Activated gamma-delta T cell treated with anti-CD3 and anti-CD28 coated beads, Interleukin-2, amount 50 U/mL, for 16 hours (primary cell): ENCODE results near the gene LRRC14B.

Experiments used
- DNase-seq: peaks from one replicate; pipeline ENCODE4 v3.0.0-alpha.2; 2020; ENCODE audit warnings: low read depth

The LRRC14B gene

DNA sequence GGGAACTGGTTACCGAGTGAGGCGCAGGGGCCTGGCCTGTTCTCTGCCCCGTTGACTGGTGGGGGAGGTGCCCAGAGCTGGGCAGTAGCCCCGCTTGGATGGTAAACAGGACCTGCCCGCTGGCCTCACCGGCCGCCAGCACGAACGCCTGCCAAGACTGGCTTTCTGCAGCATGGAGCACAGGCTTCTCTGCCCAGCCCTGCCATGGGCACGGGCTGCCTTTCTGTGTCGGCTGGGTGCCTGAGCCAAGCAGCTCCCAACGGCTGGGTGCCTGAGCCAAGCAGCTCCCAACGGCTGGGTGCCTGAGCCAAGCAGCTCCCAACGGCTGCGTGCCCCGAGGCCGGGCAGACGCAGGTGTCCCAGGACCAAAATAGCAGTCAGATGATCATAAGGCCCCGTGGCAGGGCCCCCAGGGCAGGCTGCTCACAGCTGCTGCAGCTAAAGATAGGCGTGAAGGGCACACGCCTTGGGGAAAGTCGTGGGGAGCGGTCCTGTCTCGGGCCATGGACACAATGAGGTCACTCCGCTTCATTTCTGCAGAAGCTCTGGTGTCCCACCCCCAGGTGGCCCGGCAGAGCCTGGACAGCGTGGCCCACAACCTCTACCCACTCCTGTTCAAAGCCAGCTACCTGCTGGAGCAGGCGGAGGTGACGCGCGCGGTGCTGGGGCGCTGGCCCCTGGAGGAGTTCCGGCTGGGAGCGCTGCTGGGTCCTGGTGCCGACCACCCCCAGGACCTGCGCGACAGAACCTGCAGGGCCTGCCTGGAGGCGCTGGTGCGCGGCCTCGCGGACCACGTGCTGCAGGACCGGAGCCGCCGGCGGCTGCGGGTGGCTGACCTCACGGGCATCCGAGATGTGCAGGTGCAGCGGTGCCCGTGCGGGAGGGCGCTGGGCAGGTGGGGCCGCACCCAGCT is at the start of gene LRRC14B:
TSS of gene LRRC14B (plus strand) at position 460 of the 913 bp plus-strand sequence. CDS start at position 504, 44 bp downstream.
- no peak for DNase-seq

DNA sequence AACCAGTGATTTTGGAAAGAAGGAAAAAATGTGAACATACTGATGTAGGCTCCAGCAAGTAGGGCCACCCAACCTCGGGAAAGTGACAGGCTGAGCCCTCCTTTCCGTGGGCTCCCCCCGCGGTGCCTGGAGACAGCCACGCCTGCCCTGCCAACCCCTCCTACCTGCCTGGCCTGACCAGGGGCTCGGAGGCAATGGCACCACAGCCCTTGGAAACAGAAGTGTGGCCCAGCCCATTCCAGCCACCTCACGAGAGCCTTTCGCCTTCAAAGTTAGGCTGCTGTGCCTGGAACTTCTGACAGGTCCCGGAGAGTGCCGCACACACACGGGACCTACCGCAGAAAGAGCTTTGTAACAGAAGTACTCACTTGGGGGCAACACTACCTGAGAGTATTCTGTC is 49.5 kb upstream of the LRRC14B start:
- DNase-seq, result no peak

DNA sequence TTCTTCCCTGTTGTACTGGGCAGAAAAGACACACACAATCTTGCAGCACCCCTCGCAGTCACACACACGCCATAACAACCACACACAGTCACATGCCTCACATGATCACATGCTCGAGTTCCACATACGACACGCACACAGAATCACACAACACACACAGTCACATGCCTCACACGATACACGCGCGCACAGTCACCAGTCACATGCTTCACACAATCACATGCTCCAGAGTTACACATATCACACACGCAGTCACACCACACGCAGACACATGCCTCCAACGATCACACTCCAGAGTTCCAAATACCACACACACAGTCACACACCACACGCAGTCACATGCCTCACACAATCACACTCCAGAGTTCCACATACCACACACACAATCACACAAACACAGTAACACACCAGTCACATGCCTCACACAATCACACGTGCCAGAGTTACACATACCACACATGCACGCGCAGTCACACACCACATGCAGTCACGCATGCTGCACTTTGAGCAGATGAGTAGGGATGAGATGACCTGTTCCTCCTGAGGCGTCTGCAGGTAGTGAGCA is 49.0 kb upstream of the LRRC14B start:
- no peak for DNase-seq

DNA sequence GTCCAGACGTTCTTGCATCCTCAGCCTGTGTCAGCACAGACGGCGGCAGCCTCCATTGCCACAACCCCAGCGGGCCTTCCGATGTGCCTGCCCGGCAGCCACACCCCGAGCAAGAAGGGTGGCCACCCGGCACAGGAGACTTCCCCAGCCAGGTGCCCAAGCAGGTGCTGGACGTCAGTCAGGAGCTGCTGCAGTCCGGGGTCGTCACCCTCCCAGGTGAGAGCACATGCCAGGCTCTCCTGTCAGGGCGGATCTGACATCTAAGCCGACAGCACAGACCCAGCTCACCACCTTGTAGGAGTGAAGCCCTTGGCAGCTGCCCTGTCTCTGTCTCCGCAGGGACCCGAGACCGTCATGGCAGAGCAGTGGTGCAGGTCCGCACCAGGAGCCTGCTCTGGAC is 48.3 kb upstream of the LRRC14B start:
- DNase-seq, result no peak

DNA sequence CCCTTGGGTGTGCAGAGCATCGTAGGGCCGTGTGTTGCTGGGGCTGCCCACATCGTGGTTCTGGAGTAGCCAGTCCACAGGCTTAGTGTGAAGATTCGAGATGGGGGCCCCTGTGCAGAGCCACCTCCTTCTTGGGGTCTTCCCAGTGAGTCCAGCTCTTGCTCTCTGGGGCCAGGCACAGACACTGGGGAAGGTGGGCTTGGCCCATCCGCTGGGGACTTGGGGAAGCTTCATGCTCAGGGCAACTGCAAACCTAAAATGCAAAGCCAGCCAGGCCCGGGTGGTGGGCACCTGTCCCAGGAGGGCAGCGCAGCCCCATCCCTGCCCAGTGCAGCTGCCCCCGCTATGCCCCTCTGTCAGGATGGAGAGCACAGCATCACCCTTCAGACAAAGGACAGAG is 46.4 kb upstream of the LRRC14B start:
- no peak for DNase-seq

DNA sequence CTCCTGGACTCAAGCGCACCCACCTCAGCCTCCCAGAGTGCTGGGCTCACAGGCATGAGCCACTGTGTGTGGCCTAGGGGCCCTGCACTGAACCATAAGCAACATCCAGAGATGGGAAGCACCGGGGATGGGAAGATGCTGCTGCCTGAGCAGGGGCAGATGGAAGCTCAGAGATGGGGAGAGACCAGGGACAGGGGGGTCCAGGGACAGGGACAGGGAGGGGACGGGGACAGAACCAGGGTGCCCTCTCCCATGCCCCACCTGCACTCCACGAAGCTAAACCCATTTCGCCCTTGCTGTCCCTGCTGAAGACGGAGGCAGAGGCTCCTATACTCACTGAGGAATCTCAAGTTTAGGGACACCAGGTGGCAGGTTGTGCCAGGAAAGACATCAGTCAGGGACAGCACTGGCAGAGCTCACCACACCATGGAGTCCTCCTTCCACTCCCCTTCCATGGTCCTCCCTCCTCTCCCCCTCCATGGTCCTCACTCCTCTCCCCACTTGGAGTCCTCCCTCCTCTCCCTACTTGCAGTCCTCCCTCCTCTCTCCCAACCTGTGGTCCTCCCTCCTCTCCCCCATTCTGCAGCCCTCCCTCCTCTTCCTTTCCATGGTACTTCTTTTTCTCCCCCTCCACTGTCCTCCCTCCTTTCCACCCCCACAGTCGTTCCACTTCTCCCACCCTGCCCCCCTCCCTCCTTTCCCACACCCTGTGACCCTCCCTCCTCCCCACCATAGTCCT is 45.5 kb upstream of the LRRC14B start:
- no peak for DNase-seq

DNA sequence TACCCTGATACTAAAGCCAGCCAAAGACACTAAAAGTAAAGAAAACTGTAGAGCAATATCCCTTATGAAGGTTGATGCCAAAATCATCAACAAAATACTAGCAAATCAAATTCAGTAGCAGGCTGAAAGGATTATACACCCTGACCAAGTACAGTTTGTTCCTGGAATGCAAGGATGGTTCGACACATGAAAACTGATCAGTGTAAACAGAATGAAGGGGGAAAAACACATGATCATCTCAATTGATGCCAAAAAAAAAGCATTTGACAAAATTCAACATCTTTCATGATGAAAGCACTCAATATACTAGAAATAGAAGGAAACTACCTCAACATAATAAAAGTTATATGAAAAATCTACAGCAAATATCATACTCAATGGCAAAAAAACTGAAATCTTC is 43.5 kb upstream of the LRRC14B start:
- DNase-seq, result no peak

DNA sequence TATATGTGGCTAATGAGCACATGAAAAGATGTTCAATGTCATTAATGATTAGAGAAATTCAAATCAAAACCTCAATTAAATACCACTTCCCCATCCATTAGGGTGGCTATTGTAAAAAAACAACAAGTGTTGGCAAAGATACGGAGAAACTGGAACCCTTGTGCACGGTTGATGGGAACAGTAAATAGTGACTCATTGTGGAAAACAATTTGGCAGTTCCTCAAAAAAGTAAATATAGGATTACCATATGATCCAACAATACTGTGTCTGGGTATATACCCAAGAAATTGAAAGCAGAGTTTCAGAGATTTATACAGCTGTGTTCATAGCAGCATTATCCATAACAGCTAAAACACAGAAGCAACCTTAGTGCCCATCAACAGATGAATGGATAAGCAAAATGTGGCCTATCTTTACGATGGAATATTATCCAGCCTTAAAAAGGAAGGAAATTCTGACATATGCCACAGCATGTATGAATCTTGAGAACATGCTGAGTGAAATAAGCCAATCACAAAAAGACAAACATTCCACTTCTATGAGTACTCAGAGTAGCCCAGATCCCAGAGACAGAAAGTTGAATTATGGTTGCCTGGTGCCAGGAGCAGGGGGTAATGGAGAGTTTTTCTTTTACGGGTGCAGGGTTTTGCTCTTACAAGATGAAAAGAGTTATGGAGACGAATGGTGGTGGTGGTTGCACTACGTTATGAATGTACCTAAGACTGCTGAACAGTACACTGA is 41.4 kb upstream of the LRRC14B start:
- DNase-seq, result no peak

DNA sequence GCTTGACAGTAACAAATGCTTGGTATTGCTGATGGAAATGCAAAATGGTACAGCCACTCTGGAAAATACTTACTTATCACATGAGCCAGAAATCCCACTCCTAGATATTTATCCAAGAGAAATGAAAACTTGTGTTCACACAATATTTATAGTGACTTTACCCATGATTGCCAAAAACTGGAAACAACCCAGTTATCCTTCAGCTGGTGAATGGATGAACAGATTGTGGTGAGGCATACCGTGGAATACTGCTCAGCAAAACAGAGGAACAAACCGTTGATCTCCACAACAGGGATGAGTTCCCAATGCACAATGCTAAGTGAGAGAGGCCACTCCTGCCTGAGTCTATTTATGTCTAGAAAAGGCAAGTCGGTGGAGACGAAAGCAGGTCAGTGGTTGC is 40.5 kb upstream of the LRRC14B start:
- DNase-seq, result no peak

DNA sequence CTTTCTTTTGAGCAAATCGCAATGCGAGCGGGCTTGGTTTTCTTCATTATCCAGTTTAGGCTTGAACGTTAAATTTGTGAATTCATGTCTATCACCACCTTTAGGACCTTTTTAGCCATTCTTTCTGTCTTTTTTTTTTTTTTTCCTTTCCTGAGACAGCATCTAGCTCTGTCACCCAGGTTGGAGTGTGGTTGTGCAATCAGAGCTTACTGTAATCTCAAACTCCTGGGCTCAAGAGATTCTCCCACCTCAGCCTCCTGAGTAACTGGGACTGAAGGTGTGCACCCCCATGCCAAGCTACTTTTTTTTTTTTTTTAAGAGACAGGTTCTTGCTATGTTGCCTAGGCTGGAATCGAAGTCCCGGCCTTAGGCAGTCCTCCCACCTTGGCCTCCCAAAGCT is 39.2 kb upstream of the LRRC14B start:
- DNase-seq, result no peak

DNA sequence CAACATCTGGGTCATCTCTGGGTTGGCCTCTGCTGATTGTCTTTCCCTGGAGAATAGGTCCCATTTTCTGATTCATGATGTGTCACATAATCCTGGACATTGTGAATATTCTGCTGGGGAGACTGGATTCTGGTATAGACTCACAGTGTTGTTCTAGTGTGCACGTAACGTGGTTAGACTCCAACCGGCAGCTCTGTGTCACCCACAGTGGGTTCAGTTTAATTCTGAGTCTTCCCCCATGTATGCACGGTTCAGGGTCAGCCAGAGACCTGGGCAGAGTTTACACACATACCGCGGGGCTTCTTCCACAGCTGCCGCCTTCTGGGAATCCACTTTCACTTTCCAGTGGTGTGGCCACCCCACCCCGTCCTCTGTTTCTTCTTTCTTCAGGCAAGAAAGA is 38.0 kb upstream of the LRRC14B start:
- no peak for DNase-seq

DNA sequence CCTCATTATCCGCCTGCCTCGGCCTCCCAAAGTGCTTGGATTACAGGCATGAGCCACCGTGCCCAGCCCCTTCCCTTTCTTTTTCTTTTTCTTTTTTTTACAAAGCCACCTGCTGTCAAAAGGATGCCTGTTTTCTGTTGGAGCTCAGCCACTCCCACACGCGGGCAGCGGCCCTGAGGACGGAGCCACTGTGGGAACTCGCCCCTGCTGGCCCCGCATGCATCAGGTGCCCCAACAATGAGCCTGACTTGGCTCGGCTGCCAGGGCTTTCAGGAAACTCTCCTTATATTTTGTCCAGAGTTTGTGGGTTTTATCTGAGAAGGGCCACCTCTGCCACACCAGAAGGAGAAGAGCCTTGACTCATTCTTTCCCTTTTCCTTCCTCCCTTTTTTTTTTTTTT is 37.1 kb upstream of the LRRC14B start:
- no peak for DNase-seq

DNA sequence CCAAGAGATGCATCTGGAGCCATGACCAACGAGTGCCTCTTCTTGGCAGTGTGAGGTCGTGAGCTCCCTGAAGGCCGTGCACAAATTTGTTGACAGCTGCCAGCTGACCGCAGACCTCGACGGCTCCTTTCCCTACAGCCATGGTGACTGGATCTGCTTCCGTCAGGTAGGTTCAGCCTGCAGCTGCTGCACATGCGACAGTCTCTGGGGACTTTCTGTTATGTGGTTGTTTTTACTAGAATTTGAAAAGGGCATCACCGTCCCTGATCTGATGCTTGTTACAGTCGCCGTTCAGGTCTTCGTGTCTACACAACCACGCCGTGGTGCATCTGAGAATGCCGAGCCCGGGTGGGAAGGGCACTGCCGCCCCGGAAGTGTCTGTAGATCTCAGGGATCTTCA is 36.5 kb upstream of the LRRC14B start:
- no peak for DNase-seq

DNA sequence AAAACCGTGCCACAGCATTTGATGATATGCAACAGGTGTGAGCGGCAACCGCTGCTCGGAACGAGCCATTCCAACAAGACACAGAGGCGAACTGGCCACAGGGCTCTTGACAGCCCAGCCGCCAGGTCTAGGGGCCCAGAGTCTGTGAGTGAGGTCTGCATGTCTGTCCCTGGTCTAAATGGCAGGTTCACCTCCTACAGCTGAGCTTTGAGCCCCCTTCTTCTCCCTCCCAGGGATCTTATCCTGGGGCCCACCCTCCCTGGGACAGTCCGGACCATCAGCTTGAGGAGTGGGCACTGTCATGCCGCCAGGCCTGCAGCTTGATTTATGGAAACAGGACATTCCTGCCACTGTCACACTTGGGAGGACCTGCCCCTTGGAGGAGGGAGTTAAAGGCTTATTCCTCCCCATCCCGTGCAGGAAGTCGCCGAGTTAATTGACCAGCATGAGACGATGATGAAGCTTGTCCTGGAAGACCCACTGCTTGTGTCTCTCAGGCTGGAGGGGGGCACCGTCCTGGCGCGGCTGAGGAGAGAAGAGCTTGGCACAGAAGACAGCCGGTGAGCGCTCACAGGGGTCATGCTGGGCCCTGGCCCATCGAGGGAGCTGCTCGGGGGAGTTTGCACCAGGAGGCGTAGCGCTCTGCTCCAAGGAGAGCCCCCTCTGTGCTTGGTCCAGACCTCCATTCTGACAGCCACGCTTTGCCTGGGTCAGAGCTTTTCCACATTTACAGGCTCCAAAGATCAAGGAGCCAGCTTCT is 35.5 kb upstream of the LRRC14B start:
- no peak for DNase-seq

DNA sequence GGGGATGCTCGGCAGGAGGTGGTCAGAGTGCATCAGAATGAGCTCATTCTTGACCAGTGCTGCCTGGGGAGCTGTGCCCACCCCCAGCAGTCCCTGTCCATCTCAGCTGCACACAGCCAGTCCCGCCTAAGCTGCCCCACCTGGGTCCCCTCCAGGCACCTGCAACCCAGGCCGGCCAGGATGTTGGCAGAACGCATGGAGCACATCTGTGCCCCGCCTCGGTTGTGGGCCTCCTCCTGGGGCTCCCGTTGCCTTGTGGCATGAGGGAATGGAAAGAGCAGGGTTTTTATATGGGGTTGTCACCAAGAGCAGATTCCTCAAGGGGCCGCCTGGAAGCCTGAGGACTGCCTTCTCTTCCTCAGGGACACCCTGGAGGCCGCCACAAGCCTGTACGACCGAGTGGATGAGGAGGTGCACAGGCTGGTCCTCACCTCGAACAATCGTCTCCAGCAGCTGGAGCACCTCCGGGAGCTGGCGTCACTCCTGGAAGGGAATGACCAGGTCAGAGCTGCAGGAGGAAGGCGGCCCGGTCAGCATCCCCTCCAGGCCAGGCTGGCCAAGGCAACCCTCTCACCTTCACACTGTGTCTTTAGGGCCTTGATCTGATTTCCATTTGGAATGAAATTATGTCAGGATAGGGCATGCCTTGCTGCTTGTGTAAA is 34.8 kb upstream of the LRRC14B start:
- no peak for DNase-seq

DNA sequence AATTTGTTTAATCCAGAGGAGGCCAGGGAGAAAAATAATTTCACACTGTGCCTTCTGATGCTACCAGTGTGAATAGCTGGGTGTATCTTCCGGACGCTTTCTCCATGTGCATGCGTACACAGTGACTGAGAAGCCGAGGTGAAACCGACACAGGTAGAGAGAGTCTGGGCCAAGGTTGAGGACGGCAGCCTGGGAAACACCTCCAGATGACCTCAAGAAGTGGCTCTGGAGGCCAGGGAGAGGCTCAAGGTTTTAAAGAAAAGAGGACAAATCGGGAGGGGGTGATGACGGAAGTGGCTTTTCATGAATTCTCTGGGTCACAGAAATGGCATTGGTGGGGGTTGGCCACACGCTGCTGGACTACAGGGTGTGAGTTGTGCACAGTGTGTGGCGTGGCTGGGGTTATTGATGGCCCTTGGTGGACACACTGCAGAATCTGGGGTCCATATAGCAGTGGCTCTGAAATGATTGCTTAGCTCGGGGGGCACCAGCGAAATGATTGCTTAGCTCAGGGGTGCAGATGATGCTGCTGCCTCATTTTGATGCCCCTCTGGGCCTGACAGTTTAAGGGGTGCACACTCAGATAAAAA is 34.1 kb upstream of the LRRC14B start:
- DNase-seq, result no peak

DNA sequence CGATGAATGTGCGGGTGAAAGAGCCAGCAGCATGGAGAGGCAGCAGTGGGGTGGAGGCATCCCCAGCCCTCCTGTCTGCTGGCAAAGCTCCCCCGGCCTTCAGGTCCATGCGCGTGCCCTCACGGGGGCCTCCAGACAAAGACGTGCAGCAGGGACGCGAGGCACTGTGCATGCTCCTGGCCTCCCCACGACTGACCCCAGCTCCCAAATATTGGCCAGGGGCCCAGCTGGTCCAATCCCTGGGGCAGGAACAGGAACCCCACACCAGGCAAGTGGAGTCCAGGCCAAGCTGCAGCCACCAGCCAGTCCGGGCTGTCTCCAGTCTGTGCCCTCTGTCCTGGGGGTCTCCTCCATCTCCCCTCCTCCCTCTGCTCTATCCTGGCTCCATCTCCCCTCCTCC is 33.5 kb upstream of the LRRC14B start:
- DNase-seq, result no peak

DNA sequence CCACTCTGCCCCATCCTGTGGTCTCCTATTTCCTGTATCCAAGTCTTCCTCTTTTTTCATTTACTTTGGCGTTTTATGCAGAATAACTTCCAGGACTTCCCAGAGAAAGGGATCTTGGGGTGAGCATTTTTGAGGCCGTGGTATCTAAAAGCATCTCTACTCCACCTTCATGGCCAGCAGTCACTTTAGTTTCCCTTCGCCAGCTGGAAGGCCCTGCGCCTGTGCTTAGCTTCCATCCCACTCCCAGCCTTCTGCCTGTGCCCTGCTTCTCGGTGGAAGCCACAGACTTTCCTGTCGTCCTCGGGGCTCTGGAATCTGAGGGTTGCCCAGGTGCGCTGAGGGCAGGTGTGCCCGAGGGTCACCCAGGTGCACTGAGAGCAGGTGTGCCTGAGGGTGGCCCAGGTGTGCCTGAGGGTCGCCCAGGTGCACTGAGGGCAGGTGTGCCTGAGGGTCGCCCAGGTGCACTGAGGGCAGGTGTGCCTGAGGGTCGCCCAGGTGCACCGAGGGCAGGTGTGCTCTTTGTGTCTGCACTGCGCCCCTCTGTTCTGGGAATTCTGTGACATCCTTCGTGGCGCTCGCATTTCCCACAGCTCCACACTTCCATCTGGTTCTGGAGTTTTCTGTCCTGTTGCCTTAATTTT is 32.4 kb upstream of the LRRC14B start:
- no peak for DNase-seq

DNA sequence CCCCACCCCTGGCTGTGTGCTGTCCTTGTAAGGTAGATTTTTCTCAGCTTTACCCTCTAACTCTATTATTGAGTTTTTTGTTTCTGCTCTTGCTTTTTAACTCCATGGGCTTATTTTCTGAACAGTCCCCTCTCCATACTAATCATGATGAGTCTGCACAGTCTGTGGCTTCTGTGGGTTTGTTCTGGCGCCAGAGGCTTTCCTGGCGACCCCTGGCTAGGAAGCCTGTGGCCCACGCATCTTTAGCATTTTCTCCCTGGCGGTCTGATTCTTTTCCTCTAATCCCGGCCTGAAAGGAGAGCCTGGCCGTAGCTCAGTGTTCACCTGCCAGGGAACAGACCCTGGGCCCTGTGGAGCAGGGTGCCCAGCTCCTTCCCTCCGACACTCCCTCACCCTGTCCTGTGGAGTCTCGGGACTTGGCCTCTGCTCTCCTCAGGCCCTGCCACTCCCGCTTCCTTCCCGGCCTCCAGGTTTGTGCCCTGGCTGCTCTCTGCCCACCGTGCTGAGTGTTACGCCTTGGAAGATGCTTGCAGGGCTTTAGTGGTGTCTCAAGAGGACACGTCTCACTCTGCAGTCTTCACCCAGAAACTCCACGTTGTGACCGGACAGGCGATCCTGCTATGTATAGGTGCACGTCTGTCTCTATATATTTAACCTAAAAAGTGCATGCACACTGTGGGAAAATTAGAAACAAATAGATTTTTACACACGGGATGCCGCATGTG is 31.7 kb upstream of the LRRC14B start:
- DNase-seq, result no peak

DNA sequence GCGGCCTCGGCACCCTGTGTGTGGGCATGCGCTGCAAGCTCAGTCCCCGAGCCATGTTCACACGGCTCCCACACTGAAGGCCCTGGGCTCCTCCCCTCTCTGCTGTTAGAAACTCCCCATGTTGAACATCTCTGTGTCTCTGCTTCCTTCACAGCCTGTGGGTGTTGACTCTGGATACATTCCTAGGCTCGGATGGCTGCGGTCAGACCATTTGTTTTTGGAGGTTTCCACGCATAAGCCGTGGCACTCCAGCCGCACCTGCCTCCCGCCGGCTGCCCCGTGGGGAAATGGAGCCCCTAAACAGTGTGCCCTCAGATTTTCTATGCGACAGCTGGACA is 31.2 kb upstream of the LRRC14B start:
- no peak for DNase-seq
